ENCODE results near the gene KRTAP12-2. TPM values are rescaled to one million over a fixed set of nuclear protein-coding genes. Genes with fewer than 3 reads are reported as not detected.
"Not testable (repeated sequence)": the region's sequence is repeated elsewhere in the genome, so short reads cannot be mapped to it uniquely, and the experiment has no call there.

KRTAP12-2 gene
- total RNA-seq, 3 donors from 2014 or later = not detected

- peaks cover 0 to 33% of the 10 kb centered on the region in 2 donors for H3K27me3 ChIP-seq
- H3K4me3 ChIP-seq = no peak overlapping the region
- no peaks in the 10 kb centered on the region for H3K4me1 ChIP-seq
- H3K9me3 ChIP-seq = peaks cover 15 to 18% of the 10 kb centered on the region in 2 donors
- intact Hi-C loops (cut with DNase I; ENCODE audit: low total_unique reads) = no loop called here
- DNase-seq (ENCODE audit: low spot score in 2 of 2) = no peak
- TF ChIP-seq CTCF (IDR thresholded peaks at IDR 0.05) (no peak), POLR2AphosphoS5 (IDR thresholded peaks at IDR 0.05) (no peak), POLR2A (IDR thresholded peaks at IDR 0.05) (no peak)
- no peaks in the 10 kb centered on the region for H3K36me3 ChIP-seq
- H3K27ac ChIP-seq = no peak overlapping the region
These were observed 18.0 kb downstream of the KRTAP12-2 start for GRCh38 chr21:44648557-44649311.

GRCh38 chr21:44647222-44647552 is 19.5 kb downstream of the KRTAP12-2 start:
- no peak for DNase-seq (ENCODE audit: low spot score in 2 of 2)
- intact Hi-C loops (cut with DNase I; ENCODE audit: low total_unique reads) = no loop called here
- H3K9me3 ChIP-seq = peaks cover 16 to 23% of the 10 kb centered on the region in 2 donors
- peaks cover 0 to 33% of the 10 kb centered on the region in 2 donors for H3K27me3 ChIP-seq
- H3K36me3 ChIP-seq = no peaks in the 10 kb centered on the region
- H3K4me1 ChIP-seq = no peaks in the 10 kb centered on the region
- TF ChIP-seq POLR2AphosphoS5 (IDR thresholded peaks at IDR 0.05) (no peak), POLR2A (IDR thresholded peaks at IDR 0.05) (no peak)
- no peak overlapping the region for H3K4me3 ChIP-seq
- no peak overlapping the region for H3K27ac ChIP-seq

- Histone ChIP-seq H3K9me3 (peaks cover 16 to 24% of the 10 kb centered on the region in 2 donors), H3K27me3 (peaks cover 0 to 34% of the 10 kb centered on the region in 2 donors)
- DNase-seq (ENCODE audit: low spot score in 2 of 2); intact Hi-C loops (cut with DNase I; ENCODE audit: low total_unique reads); H3K4me3 ChIP-seq; H3K27ac ChIP-seq; H3K36me3 ChIP-seq; H3K4me1 ChIP-seq: not testable (repeated sequence)
These were observed 20.1 kb downstream of the KRTAP12-2 start, which contains the start of gene KRTAP10-11 for GRCh38 chr21:44646366-44647221. Gene KRTAP10-11 (plus strand): TSS chr21:44646414. CDS start chr21:44646459, 45 bp downstream.

GRCh38 chr21:44644878-44645277 is 21.8 kb downstream of the KRTAP12-2 start:
- H3K9me3 ChIP-seq = peaks cover 16 to 33% of the 10 kb centered on the region in 2 donors
- no peaks in the 10 kb centered on the region for H3K4me1 ChIP-seq
- no peak for DNase-seq (ENCODE audit: low spot score in 2 of 2)
- no peaks in the 10 kb centered on the region for H3K36me3 ChIP-seq
- TF ChIP-seq CTCF (IDR thresholded peaks at IDR 0.05) (no peak), POLR2AphosphoS5 (IDR thresholded peaks at IDR 0.05) (no peak), POLR2A (IDR thresholded peaks at IDR 0.05) (no peak)
- no peak overlapping the region for H3K27ac ChIP-seq
- H3K27me3 ChIP-seq = peaks cover 0 to 50% of the 10 kb centered on the region in 2 donors
- H3K4me3 ChIP-seq = no peak overlapping the region
- intact Hi-C loops (cut with DNase I; ENCODE audit: low total_unique reads) = no loop called here

GRCh38 chr21:44643741-44644310 is 22.9 kb downstream of the KRTAP12-2 start:
- H3K4me3 ChIP-seq = no peak overlapping the region
- no peak overlapping the region for H3K27ac ChIP-seq
- DNase-seq (ENCODE audit: low spot score in 2 of 2) = no peak
- peaks cover 16 to 33% of the 10 kb centered on the region in 2 donors for H3K9me3 ChIP-seq
- peaks cover 0 to 53% of the 10 kb centered on the region in 2 donors for H3K27me3 ChIP-seq
- intact Hi-C loops (cut with DNase I; ENCODE audit: low total_unique reads) = no loop called here
- H3K36me3 ChIP-seq = no peaks in the 10 kb centered on the region
- TF ChIP-seq CTCF (IDR thresholded peaks at IDR 0.05) = no peak
- TF ChIP-seq POLR2A (IDR thresholded peaks at IDR 0.05) = no peak
- no peak for TF ChIP-seq POLR2AphosphoS5 (IDR thresholded peaks at IDR 0.05)
- H3K4me1 ChIP-seq = no peaks in the 10 kb centered on the region
